ENCODE data around the gene ZNF641.

The ZNF641 gene

DNA sequence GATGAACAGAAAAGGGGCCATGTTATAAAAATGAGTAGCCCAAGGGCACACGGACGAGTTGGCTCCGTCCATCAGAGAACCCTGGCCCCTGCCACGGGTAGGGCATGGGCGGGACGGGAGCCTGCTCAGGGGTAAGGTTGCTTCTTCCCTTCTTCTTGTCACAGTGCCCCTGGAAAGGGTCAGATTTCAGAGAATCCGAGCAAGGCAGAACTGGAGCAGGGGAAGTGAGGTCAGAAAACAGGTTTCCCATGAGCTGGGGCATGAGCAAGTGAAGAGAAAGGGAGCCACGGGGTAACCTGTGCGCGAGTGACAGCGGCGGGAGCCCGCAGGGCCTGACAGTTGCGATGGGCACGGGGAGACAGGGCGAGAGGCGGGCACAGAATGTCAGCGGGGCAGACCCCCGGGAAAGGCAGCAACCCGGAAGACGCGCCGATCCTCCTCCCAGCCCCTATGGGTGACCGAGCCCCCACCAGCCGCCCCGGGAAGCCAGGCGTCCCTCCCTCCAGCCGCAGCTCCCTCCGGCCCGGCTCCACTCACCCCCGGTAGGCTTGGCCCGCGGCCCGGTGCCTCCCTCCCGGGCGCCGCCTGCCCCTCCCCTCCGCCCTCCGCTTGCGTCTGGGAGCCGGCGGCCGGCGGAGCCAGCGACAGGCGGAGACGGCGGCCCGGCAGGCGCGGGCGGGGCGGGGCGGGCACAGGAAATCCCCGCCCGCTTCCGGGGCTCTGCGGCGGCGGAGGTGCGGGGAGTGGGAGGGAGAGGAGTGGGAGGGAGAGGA, at the start of gene ZNF641:
Gene ZNF641 (minus strand): TSS at position 671 of the 773 bp plus-strand sequence. CDS start 2,829 bp downstream, outside the sequence.
- DNase-seq (ENCODE audit: low read depth in 1 of 2, low spot score in 1 of 2) = peak; percentile 63 to 76

DNA sequence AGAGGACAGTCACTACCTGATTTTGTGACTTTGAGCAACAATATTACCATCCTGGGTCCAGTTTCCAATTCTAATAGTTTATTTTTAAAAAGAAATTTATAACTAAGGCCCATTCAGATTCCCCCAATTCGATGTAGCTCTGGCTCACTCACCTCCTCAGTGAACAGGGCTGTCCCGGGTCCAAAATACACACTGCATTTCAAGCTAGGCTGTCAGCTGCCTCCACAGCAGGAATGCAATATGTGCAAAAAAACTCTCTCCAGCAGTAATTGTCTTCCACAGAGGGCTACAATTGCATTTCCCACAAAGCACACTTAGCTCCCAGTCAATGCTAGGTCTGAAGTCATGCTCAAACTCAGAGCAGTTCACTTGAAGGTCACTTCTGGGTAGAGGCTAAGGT, 39.3 kb upstream of the ZNF641 start:
- DNase-seq (ENCODE audit: low read depth in 1 of 2, low spot score in 1 of 2) = no peak

DNA sequence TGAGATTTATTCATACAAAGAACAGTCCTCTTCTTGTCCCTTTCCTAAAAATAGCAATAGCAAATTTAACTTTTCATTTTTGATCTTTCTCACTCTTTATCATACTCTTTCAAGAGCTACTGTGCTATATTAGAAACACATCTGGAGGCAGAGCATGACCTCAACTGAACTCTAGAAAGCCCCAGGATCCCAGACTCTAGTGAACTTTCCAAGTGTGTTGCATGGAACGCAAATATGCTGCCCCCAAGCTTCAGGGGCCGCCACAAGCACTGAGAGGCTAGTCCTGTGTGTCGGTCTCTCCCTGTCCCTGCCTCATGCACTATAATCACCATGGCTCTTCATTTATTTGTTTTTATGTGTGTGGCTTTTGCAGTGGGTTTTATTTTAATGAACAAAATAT, 38.7 kb upstream of the ZNF641 start:
- DNase-seq (ENCODE audit: low read depth in 1 of 2, low spot score in 1 of 2) = no peak

DNA sequence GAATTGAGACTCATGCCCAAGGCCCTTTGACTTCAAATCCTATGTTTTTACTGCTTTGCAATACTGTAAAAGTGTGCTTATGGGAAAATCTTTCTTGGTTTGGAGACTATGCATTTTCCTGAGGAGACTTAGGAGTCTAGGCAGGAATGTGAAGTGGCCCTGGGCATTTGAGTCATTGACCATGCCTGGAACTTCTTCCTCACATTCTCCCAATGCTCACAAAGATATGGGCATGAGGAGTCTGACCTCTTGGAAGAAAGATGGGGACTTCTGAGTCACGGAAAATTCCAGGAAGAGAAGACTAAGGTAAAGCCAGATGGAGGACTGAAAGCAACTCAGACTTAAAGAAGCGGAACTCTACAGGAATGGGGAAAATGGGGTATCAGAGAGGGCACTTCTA, 38.2 kb upstream of the ZNF641 start:
- DNase-seq (ENCODE audit: low read depth in 1 of 2, low spot score in 1 of 2) = no peak

DNA sequence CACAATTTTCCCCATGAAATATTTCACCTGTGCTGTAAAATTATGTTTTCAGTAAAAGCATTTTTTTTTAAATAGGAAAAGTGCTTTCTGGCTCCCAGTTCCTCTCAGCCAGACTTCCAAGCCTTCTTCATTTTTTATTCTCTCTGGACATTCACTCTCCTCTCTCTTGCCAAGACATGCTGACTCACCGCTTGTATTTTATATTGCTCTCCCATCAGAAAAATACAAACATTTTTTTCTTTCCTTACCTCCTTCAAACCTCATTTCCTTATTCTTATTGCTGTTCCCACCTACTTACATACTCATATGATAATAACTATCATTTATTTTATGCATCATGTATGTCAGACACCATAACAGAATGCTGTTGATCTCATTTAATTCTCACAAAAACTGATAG, 37.7 kb upstream of the ZNF641 start:
- DNase-seq (ENCODE audit: low read depth in 1 of 2, low spot score in 1 of 2) = no peak

DNA sequence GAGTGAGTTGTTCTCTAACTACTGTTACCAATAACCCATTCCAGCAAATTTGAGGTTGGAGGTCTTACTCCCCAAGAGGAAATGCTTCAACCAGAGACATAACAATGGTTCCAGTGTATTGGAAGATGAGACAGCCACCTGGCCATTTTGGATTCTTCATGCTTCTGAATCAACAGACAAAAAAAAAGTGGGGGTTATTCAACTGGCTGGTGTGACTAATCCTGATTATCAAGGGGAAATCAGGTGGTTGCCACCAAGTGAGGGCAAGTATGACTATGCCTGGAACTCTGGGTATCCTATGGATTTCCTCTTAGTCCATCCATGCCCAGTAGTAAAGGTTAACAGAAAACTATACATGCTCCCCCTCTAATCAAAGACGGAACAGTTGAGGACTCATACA, 29.9 kb upstream of the ZNF641 start:
- DNase-seq (ENCODE audit: low read depth in 1 of 2, low spot score in 1 of 2) = no peak

DNA sequence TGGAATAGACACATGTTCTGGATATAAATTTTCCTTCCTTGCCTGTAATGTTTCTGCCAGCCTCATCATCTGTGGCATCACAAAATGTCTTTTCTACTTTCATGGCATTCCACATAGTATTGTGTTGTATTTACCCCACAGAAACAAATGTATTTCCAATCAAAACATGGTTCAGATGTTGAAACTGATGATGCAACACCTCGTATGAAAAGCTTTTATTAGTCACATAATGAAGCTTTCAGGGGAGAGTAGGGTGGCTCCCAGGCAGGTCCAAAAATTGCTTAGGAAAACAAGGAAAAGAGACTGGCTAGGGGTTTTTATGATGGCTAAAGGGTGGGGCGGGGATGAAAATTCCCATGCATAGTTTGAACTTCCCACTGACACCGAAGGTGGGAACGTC, 29.1 kb upstream of the ZNF641 start:
- no peak for DNase-seq (ENCODE audit: low read depth in 1 of 2, low spot score in 1 of 2)

DNA sequence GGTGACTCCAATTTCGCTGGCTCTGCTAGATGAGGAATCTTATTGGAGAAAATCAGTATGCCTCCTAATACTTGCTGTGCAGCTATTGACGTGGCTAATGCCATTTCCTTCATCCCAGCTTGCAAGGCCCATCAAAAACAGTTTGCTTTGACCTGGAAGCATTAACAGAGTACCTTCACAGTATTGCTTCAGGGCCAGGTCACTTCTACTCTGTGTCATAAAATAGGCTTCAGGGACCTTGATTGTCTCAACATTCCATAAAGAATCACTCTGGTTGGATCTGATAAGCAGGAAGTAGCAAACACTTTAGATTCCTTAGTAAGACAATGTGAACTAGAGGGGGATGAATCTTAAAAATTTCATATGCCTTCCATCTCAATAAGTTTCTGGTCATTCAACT, 26.9 kb upstream of the ZNF641 start:
- no peak for DNase-seq (ENCODE audit: low read depth in 1 of 2, low spot score in 1 of 2)

DNA sequence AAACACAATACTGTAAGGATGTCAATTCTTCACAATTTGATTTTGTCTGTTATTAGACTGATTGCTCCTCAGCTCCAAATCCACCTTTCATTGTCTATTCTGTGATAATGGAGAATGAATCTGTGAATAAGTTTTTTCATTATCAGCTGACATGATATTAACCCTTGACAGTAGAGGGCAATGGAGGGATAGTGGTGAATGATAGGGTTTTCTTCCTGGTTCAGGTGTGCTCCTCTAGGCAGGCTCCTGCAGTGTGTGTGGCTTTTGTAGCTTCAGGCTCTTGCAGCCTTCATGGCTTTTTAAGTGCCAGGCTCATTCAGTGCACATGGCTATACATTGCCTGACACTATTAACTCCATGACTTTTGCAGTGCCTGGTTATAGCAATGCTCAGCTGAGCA, 23.4 kb upstream of the ZNF641 start:
- no peak for DNase-seq (ENCODE audit: low read depth in 1 of 2, low spot score in 1 of 2)

DNA sequence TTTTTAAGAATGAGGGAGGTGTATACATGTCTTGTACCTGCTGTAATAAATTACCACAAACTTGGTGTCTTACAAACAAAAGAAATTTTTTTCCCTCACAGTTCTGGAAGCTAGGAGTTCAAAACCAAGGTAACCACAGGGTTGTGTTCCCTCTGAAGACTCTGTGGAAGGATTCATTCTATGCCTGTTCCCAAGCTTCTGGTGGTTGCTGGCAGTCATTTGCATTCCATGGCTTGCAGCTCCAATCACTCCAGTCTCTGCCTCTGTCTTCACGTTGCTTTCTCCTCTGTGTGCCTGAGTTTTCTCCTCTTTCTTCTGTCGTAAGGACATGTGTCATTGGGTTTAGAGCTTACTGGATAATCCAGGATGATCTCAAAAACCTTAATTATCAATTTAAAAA, 15.4 kb upstream of the ZNF641 start:
- DNase-seq (ENCODE audit: low read depth in 1 of 2, low spot score in 1 of 2) = no peak

DNA sequence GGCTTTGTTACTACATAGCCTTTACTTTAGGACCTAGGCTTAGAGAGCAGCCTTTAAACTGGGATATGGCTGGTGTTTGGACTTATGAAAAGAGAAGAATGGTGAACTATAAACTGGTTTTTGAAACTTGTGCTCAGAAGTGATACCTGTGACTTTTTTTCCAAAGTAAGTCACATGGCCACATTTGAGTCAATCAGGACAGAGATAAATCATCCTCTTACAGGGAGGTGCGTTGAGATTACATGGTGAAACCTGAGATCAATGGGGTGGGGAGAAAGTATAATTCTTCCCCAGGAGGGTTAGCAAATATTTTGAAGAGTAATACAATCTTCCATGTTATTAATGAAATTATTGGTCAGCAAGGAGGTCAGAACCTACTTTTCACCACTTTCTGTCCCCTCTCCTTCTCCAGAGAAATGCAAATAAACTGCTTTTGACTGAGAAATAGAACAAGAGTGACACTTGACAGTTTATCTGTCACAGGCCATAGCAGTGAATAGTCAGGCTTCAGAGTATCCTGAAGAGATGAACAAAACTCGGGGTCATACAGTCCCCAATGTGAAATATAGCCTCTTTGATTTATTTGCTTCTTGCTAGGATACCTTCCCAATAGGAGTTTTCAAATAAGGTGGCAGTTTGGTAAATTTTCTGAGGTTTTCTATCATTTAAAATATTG, 11.1 kb upstream of the ZNF641 start:
- no peak for DNase-seq (ENCODE audit: low read depth in 1 of 2, low spot score in 1 of 2)

DNA sequence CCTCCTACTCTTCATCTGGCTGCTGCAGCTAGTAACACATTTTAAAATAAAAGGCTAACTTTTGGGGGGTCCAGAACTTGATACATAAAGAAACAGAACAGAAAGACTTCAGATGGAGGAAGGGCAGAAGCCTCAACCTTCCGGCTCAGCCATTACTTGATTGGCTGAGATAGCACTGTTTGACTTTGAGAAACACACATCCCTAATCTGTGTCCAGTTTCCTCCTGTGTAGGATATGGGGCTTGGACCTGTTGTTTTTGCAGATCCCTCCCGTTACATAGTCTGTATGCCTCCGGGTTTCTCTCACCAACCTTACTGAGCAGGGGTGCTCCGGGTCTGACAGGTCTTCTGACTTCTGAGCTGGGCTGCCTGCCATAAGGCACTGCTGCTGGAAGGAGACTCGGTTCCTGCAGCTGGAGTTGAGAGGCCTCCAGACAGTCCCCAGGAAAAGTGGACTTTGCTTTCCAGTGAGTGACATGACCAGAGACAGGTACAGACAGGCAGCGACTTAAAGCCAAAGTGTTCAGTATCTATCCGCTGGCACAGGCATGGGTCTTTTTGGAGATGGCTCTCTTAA, 8.3 kb upstream of the ZNF641 start:
- DNase-seq (ENCODE audit: low read depth in 1 of 2, low spot score in 1 of 2) = no peak

DNA sequence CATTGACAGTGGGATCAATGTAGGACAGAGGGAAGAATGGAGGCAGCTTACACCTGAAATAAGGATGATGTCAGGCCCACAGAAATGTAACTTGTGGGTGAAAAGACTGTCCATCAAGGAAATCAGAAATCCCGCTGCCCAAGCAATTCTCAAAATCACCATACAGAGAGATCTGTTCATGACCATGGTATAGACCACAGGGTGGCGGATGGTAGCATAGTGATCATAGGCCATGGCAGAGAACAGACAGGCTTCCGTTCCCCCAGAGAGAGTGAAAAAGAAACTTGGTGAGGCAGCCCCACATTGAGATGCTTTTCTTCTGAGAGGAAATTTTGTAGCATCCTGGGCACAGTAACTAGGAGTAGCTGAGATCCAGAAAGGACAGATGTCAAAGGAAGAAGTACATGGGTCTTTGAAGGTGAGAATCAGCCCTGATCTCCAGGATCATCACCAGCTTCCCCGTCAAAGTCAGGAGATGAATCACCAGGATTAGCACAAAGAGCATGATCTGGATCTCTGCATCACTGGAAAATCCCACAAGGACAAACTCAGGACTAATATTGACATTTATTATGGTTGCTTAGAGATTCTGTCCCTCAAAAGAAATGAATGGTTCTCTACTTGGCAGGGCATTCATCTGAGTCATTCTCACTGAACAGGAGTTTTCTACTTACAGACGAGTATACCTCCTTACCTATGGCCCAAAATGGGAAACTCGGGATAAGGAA, 5.5 kb upstream of the ZNF641 start:
- no peak for DNase-seq (ENCODE audit: low read depth in 1 of 2, low spot score in 1 of 2)

DNA sequence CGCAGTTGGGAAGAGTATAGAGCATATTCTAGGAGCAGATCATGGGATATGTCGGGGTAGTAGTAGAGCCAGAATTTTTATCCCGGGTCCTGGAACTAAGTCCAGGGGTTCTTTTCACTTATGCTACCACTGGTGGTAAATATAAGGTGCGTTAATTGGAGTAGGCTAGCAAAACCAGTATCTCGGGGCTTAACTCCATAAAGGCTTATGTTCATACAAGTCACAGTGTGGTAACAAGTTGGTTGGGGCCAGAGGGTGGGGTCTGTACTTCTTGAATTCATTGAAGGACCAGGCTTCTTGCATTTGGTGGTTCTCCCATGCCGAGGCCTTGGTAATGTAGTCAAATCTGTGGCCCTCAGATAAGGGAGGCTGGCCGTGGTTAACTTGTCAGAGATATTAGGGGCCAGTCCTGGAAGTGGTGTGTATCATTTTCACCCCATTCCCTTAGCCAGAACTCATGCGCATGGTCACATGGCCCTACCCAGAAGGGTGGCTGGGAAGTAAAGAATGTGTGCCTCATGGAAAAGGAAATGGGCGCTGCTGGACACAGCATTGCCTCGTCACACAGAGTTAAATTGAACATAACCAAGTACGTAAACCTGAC, 1.5 kb upstream of the ZNF641 start:
- no peak for DNase-seq (ENCODE audit: low read depth in 1 of 2, low spot score in 1 of 2)

DNA sequence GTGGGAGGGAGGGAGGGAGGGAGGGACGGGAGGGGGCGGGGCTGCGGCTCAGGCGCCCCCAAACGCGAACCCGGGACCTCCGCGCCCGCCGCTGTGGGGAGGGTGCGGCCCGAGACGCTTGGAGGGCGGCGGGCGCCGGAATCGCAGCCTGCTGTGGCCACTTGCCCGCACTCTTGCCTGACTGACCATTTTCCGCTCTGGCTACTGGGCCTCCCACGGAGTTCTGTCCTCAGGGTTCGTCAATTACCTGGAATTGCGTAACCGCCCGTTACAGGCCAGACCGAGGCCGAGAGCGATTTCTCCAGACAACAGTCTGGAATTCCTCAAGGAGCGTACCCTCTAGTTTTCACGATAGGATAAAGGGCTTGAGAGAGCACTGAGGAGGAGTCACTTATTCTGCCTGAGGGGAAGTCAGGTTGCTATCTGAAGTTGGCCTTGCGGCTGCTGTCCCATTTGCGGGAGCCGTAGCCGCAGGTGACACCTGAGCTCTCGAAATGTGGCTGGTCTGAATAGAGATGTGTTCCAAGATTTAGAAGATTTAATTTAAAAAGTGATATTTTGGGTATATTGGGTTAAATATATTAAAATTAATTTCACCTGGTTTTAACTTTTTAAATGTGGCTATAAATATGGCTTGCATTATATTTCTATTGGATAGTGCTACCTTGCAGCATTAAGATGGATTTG, 446 bp upstream of the ZNF641 start:
- no peak for DNase-seq (ENCODE audit: low read depth in 1 of 2, low spot score in 1 of 2)

DNA sequence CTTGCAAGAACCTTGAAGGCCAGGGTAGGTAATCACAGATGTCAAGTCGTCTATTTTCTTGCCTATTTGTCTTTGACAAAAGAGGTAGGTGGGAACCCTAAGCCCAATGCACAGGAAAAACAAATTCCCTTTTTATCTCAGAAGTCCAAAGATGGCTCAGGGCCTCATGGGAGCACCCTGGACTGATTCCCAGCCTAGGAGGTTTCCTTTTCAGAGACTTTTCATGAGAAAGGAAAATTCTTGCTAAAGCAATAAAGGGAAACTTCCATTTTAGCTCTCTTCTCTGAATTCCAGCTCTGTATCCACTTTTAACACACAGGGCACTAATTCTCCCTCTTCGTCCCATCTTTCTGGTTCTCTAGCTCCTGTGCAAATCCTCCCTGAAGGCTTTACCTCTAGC, 1.2 kb downstream of the ZNF641 start:
- no peak for DNase-seq (ENCODE audit: low read depth in 1 of 2, low spot score in 1 of 2)

DNA sequence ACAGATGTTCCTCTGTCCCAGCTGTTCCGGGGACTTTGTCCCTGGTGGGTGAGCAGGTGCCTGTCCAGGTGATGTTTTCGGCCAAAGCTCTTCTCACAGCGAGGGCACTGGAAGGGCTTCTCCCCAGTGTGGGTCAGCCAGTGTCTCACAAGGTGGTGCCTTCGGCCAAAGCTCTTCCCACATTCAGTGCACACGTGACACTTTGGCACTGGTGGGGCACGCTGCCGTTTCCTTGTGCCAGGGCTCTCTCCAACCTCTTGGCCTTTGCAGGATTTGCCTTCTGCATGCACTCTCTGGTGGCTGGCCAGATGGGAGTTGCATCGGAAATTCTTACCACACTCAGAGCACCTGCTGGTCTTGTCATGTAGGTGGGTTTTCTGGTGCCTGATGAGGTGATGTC, 7.7 kb downstream of the ZNF641 start:
- no peak for DNase-seq (ENCODE audit: low read depth in 1 of 2, low spot score in 1 of 2)

DNA sequence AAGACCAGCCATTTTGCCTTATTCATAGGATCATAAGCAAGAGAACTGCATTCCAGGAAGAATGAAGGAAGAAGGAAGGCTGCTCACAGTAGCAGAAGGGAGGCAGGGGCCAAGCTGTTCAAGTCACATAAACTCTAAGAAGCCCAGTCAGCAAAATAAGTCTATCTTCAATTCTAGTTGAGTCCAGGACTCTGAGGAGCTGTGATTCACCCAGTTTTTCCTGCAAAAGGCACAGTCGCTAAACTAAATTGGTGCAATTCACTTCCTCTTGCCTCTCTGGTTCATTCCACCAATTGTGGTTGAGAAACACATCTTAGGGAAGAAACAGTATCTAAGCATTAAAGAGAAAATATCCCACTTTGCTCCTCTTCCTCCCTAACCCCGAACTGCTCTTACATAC, 9.8 kb downstream of the ZNF641 start:
- no peak for DNase-seq (ENCODE audit: low read depth in 1 of 2, low spot score in 1 of 2)

DNA sequence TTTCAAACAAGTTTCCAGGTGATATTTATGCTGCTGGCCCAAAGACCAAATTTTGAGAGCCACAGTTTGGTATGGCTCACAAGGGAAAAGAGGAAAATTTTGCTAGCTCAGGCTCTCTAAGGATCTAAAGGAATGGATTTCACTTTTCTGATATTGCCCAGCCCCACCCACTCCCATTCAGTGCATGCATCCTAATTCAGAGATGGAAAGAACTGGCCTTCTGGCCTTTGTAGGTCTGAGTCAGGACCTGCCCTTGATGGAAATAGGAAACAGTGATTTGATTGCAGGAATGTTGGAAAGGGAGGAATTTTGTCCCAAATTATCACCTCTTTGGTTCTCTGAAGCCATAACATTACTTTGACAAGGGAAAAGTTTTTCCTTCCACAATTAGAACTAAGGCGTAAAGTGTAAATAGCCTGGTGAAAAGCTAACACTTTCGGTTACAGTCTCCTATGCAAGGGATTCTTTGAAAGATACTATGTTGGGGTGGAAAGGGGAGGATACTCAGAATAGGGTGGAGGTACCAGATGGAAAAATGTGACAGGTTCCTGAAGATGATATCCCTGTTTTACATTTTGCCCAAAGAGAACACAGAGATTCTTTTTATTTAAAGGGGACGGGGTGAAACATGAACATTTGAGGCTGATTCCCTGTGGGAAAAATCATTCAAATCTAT, 11.1 kb downstream of the ZNF641 start:
- no peak for DNase-seq (ENCODE audit: low read depth in 1 of 2, low spot score in 1 of 2)

DNA sequence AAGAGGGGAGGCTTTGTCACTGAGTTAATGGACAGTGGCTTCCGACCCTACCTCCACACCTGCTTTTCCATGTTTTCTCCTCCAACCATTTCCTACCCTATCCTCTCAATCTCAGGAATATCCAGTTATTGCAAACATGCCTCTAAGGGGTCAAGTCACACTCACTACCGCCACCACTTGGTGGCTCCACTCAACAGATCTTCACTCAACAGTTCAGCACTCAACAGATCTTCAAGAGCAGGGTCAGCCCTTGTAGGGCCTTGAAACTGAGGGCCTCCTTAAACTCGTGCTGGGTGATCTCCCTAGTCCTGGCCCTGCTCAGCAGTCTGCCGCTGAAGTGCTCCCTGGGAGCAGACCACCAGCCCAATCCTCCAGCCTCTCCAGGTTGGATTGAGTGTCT, 14.2 kb downstream of the ZNF641 start:
- DNase-seq (ENCODE audit: low read depth in 1 of 2, low spot score in 1 of 2) = no peak
